Common myeloid progenitor, CD34-positive (primary cell): ENCODE data around the gene SPCS1. TPM values are rescaled to one million over a fixed set of nuclear protein-coding genes. Genes with fewer than 3 reads are reported as not detected.
"Not testable (repeated sequence)": the region's sequence is repeated elsewhere in the genome, so short reads cannot be mapped to it uniquely, and the experiment has no call there.

Experiments
- CTCF ChIA-PET: fragments of 350-600 bp; sonication (Branson Sonifier 250); formaldehyde crosslinking; loops from one replicate; lab custom pipeline; 2021; ENCODE audit warnings: antibody characterized with exemption; lab: Charles Lee
- POLR2A ChIA-PET: fragments of 350-600 bp; sonication (Branson Sonifier 250); formaldehyde crosslinking; loops from one replicate; lab custom pipeline; 2021; ENCODE audit warnings: antibody characterized with exemption; lab: Charles Lee
- DNase-seq, 3 donors: peaks; one replicate each; pipeline versions ENCODE4 v3.0.0 to v3.0.0-alpha.2; 2013
- H3K27ac ChIP-seq, 2 experiments: 1 replicate in 1 of 2; 2 replicates in 1 of 2; pipeline ENCODE4 v1.7.0; 2013; ENCODE audit warnings: inconsistent platforms in 2 of 2, low read length in 2 of 2, mild to moderate bottlenecking in 2 of 2, low read depth in 1 of 2, moderate library complexity in 1 of 2; ENCODE audit not compliant: severe bottlenecking in 2 of 2, insufficient read depth in 1 of 2, poor library complexity in 1 of 2
- H3K27me3 ChIP-seq, 5 experiments: replicated peaks in 2 of 5; 1 replicate in 3 of 5; 2 replicates in 2 of 5; pipeline versions ENCODE4 v1.6.1 to v1.7.0; 2013; ENCODE audit warnings: low read length in 4 of 5, mild to moderate bottlenecking in 2 of 5, moderate library complexity in 2 of 5, inconsistent platforms in 1 of 5; ENCODE audit not compliant: insufficient read depth in 5 of 5, control insufficient read depth in 4 of 5
- H3K36me3 ChIP-seq, 4 experiments: 1 replicate in 2 of 4; 2 replicates in 2 of 4; pipeline versions ENCODE4 v1.6.1 to v1.7.0; 2013; ENCODE audit warnings: low read length in 3 of 4, control low read depth in 1 of 4, mild to moderate bottlenecking in 1 of 4; ENCODE audit not compliant: control insufficient read depth in 4 of 4, insufficient read depth in 4 of 4
- H3K4me1 ChIP-seq, 4 experiments: 1 replicate in 3 of 4; 2 replicates in 1 of 4; pipeline versions ENCODE4 v1.6.1 to v1.7.1; 2013; ENCODE audit warnings: low read length in 3 of 4, mild to moderate bottlenecking in 3 of 4, control low read depth in 1 of 4, inconsistent platforms in 1 of 4, moderate library complexity in 1 of 4; ENCODE audit not compliant: control insufficient read depth in 4 of 4, insufficient read depth in 4 of 4; ENCODE audit errors: control extremely low read depth in 1 of 4
- H3K4me3 ChIP-seq, 7 experiments: 1 replicate in 4 of 7; 2 replicates in 3 of 7; pipeline versions ENCODE4 v1.5.1 to v1.7.0; 2013; ENCODE audit warnings: mild to moderate bottlenecking in 7 of 7, low read length in 6 of 7, moderate library complexity in 6 of 7, inconsistent platforms in 2 of 7, low read depth in 2 of 7, control low read depth in 1 of 7; ENCODE audit not compliant: insufficient read depth in 4 of 7, control insufficient read depth in 1 of 7; ENCODE audit errors: extremely low read depth in 1 of 7
- H3K9me3 ChIP-seq, 5 experiments: 1 replicate in 4 of 5; 2 replicates in 1 of 5; pipeline versions ENCODE4 v1.6.1 to v1.7.1; 2013; ENCODE audit warnings: low read length in 4 of 5, mild to moderate bottlenecking in 2 of 5, inconsistent platforms in 1 of 5, low read depth in 1 of 5, moderate library complexity in 1 of 5; ENCODE audit not compliant: control insufficient read depth in 4 of 5, insufficient read depth in 2 of 5; ENCODE audit errors: control extremely low read depth in 1 of 5
- WGBS: methylation state at CpG from one replicate; pipeline ENCODE4 v1.1.5; 2013; ENCODE audit not compliant: insufficient coverage; 5-methylcytosine and 5-hydroxymethylcytosine counted together
- polyA plus RNA-seq: library from polyadenylated mRNA; unstranded; fragments of 120-200 nt; gene quantifications from one replicate; pipeline ENCODE4 v1.2.1, GENCODE V29; 2013

Gene SPCS1
- 105 TPM for polyA plus RNA-seq

GRCh38 chr3:52705688-52706686 is at the start of gene SPCS1, which contains the start of gene GLT8D1:
Gene SPCS1, plus strand, starts transcription at chr3:52706106. Its CDS starts 141 bp downstream, at chr3:52706247.
Gene GLT8D1, minus strand, starts transcription at chr3:52705791. Its CDS starts 5,331 bp downstream, at chr3:52700460.
- peak; percentile 87 to 93 (median 91) for DNase-seq
- 0% methylated on average over 90 of the region's 94 CpGs for WGBS
- Histone ChIP-seq H3K27me3 (no peaks in the 10 kb centered on the region), H3K4me1 (peaks cover 22 to 41% (median 33%) of the 10 kb centered on the region in 4 experiments), H3K27ac (peak within 1 kb of the TSS; percentile 68 to 88), H3K4me3 (peak within 1 kb of the TSS; percentile 82 to 100 (median 93)), H3K36me3 (peaks cover 0 to 9% (median 5%) of the 10 kb centered on the region in 4 experiments), H3K9me3 (no peaks in the 10 kb centered on the region)
- POLR2A ChIA-PET: interaction anchor here (0.6 to 1.4 kb wide), 4 partner anchors 13 to 152 kb away, joined by 3 to 5 read pairs (median 4); no protein-coding TSS in a partner anchor
- CTCF ChIA-PET: interaction anchor here (0.9 to 1.1 kb wide), 2 partner anchors 14 to 18 kb away, joined by 3 read pairs; no protein-coding TSS in a partner anchor

- H3K36me3 ChIP-seq: peaks cover 31 to 78% (median 49%) of the 10 kb centered on the region in 4 experiments
- no peak overlapping the region for H3K4me3 ChIP-seq
- CTCF ChIA-PET: no interaction called here
- POLR2A ChIA-PET: no interaction called here
- no peaks in the 10 kb centered on the region for H3K9me3 ChIP-seq
- WGBS: 62% methylated on average over 2 of the region's 3 CpGs
- no peaks in the 10 kb centered on the region for H3K27me3 ChIP-seq
- H3K27ac ChIP-seq: no peak overlapping the region
- DNase-seq: no peak
- no peaks in the 10 kb centered on the region for H3K4me1 ChIP-seq
Observed at GRCh38 chr3:52660046-52660445, 45.9 kb upstream of the SPCS1 start.

GRCh38 chr3:52663098-52663497 is 42.8 kb upstream of the SPCS1 start:
- WGBS: 100% methylated on average over 1 of the region's 3 CpGs
- Histone ChIP-seq H3K36me3 (peaks cover 25 to 66% (median 39%) of the 10 kb centered on the region in 4 experiments), H3K4me3 (no peak overlapping the region), H3K9me3 (no peaks in the 10 kb centered on the region), H3K4me1 (no peaks in the 10 kb centered on the region), H3K27me3 (no peaks in the 10 kb centered on the region), H3K27ac (no peak overlapping the region)
- ChIA-PET POLR2A (no interaction called here), CTCF (no interaction called here)
- DNase-seq: no peak

- H3K4me1 ChIP-seq: peaks cover 0 to 12% (median 8%) of the 10 kb centered on the region in 4 experiments
- 95% methylated on average over 3 of the region's 9 CpGs for WGBS
- no peaks in the 10 kb centered on the region for H3K27me3 ChIP-seq
- H3K36me3 ChIP-seq: peaks cover 11 to 40% (median 28%) of the 10 kb centered on the region in 4 experiments
- H3K4me3 ChIP-seq: no peak overlapping the region
- no peaks in the 10 kb centered on the region for H3K9me3 ChIP-seq
- peak; percentile 40 to 87 (median 86) for DNase-seq
- ChIA-PET POLR2A (no interaction called here), CTCF (no interaction called here)
- H3K27ac ChIP-seq: peak overlapping the region; percentile 31 to 64
Observed at GRCh38 chr3:52670621-52671521, 35.0 kb upstream of the SPCS1 start.

GRCh38 chr3:52671676-52672075 is 34.2 kb upstream of the SPCS1 start:
- H3K27ac ChIP-seq: no peak overlapping the region
- no peak overlapping the region for H3K4me3 ChIP-seq
- DNase-seq: no peak
- WGBS: no CpG with 5 or more reads among the region's 1 CpG
- H3K4me1 ChIP-seq: peaks cover 0 to 12% (median 8%) of the 10 kb centered on the region in 4 experiments
- H3K9me3 ChIP-seq: no peaks in the 10 kb centered on the region
- CTCF ChIA-PET: no interaction called here
- peaks cover 9 to 41% (median 32%) of the 10 kb centered on the region in 4 experiments for H3K36me3 ChIP-seq
- POLR2A ChIA-PET: no interaction called here
- H3K27me3 ChIP-seq: no peaks in the 10 kb centered on the region

GRCh38 chr3:52676201-52676600 is 29.7 kb upstream of the SPCS1 start:
- H3K27me3 ChIP-seq, DNase-seq, CTCF ChIA-PET, H3K4me1 ChIP-seq, H3K4me3 ChIP-seq, POLR2A ChIA-PET, H3K9me3 ChIP-seq, H3K27ac ChIP-seq: not testable (repeated sequence)
- peaks cover 18 to 63% (median 46%) of the 10 kb centered on the region in 4 experiments for H3K36me3 ChIP-seq
- WGBS: 100% methylated on average over 1 of the region's 3 CpGs
